ENCODE results near the gene TRPM1. TPM values are rescaled to one million over a fixed set of nuclear protein-coding genes. Genes with fewer than 3 reads are reported as not detected.
A peak's percentile ranks its signal among the peaks of the same experiment; 100 is the strongest.

TRPM1 gene
- total and polyA plus RNA-seq, 4 experiments from 2014 or later, result not detected

DNA sequence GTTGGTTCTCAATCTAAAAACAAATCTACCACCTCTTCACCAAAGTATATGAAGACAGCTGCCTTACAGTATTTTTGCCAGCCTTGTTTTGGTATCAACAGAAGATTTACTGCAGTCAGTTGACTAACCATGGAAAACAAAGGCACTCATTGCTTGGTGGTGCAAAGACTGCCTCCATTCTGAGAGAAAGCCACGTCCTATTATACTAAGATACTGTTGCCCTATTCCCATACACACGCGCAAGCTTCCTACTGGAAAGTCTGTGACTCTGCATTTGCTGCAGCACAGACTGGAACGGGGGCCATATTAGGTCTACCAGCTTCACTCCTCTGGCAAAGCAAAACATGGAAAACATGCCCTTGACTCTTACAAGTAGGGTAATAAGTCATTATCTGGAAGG lies 128.1 kb downstream of the TRPM1 start:
- H3K36me3 ChIP-seq (ENCODE audit: insufficient read depth, low read length), result peaks cover 21% of the 10 kb centered on the region
- peaks cover 36 to 58% of the 10 kb centered on the region in 2 donors for H3K36me3 Mint-ChIP-seq

DNA sequence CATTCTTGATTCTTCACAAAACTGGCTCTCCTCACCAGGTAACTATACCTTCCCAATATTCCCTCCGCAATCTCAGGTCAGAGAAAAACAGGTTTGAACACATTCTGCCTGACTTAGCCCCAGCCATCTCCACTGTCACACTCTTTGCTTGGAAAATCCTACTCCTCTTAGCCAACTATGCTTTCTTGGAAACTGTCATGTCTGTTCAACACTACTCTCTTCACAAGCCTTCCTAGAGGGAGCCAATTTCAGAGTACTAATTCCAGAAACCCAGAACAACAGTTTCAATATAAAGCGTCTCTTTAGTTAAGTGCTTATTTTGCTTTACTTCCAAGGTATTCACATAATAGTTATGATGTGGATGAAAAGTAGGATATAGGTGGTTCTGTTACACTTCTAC lies 131.8 kb downstream of the TRPM1 start:
- Histone ChIP-seq H3K27ac (ENCODE audit: low read depth, low read length) (no peak overlapping the region), H3K4me1 (ENCODE audit: insufficient read depth, low read length) (no peaks in the 10 kb centered on the region), H3K36me3 (ENCODE audit: insufficient read depth, low read length) (peaks cover 21% of the 10 kb centered on the region), H3K9me3 (ENCODE audit: control insufficient read depth in 1 of 2, low read length in 2 of 2) (no peaks in the 10 kb centered on the region), H3K4me3 (ENCODE audit: low read length in 2 of 2) (no peak overlapping the region), H3K27me3 (ENCODE audit: insufficient read depth, low read length) (no peaks in the 10 kb centered on the region)
- Mint-ChIP-seq H3K4me1 (peaks cover 2 to 19% (median 8%) of the 10 kb centered on the region in 4 donors), H3K9me3 (no peaks in the 10 kb centered on the region), H3K4me3 (no peak overlapping the region), H3K27ac (peak overlapping the region in 3 of 7 donors; percentile 25 to 80 (median 73)), H3K27me3 (no peaks in the 10 kb centered on the region), H3K36me3 (peaks cover 44 to 65% of the 10 kb centered on the region in 2 donors)
- intact Hi-C loops (cut with micrococcal nuclease), result no loop called here
- ChIA-PET CTCF (ENCODE audit: partially characterized antibody) (no interaction called here), POLR2A (ENCODE audit: partially characterized antibody) (no interaction called here)
- no peak for DNase-seq

More for the DNA sequence above, 128.1 kb downstream of the TRPM1 start:
- Mint-ChIP-seq H3K9me3 (no peaks in the 10 kb centered on the region), H3K4me3 (no peak overlapping the region), H3K27me3 (no peaks in the 10 kb centered on the region), H3K4me1 (peaks cover 8 to 18% (median 16%) of the 10 kb centered on the region in 4 donors), H3K27ac (peak overlapping the region in 1 of 7 donors; percentile 37)
- H3K4me1 ChIP-seq (ENCODE audit: insufficient read depth, low read length), result no peaks in the 10 kb centered on the region
- intact Hi-C loops (cut with micrococcal nuclease), result no loop called here
- no peak overlapping the region for H3K27ac ChIP-seq (ENCODE audit: low read depth, low read length)
- no peak for DNase-seq
- no peak overlapping the region for H3K4me3 ChIP-seq (ENCODE audit: low read length in 2 of 2)
- CTCF ChIA-PET (ENCODE audit: partially characterized antibody), result interaction anchor here (1.0 kb wide), 1 partner anchor 12 kb away, joined by 3 read pairs; no protein-coding TSS in a partner anchor
- no peaks in the 10 kb centered on the region for H3K9me3 ChIP-seq (ENCODE audit: control insufficient read depth in 1 of 2, low read length in 2 of 2)
- POLR2A ChIA-PET (ENCODE audit: partially characterized antibody), result no interaction called here
- H3K27me3 ChIP-seq (ENCODE audit: insufficient read depth, low read length), result no peaks in the 10 kb centered on the region

DNA sequence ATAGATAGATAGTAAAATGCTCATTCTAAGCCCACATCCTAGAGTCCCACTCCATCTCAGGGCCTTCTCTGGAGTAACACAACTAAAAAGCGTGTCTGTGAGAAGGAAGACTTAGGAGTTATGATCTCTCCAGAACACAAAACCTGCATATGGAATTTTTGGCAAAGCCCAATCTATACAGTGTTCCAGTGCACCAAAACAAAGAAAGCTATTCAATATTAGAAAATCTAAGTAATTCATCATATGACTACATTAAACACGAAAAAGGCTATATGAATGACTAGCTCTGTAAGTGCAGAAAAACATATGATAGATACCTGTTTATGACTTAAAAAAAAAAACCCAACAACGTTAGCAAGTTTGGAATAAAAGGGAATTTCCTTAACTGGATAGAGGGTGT lies 137.8 kb downstream of the TRPM1 start:
- no peaks in the 10 kb centered on the region for H3K27me3 Mint-ChIP-seq
- peak overlapping the region in 2 of 7 donors; percentile 35 to 60 for H3K27ac Mint-ChIP-seq
- H3K36me3 Mint-ChIP-seq, result peaks cover 43 to 69% of the 10 kb centered on the region in 2 donors
- no peaks in the 10 kb centered on the region for H3K4me1 ChIP-seq (ENCODE audit: insufficient read depth, low read length)
- intact Hi-C loops (cut with micrococcal nuclease), result no loop called here
- CTCF ChIA-PET (ENCODE audit: partially characterized antibody), result interaction anchor here (1.0 kb wide), 1 partner anchor 165 kb away, joined by 3 read pairs; no protein-coding TSS in a partner anchor
- H3K4me1 Mint-ChIP-seq, result peaks cover 10 to 15% (median 10%) of the 10 kb centered on the region in 4 donors
- POLR2A ChIA-PET (ENCODE audit: partially characterized antibody), result no interaction called here
- H3K27ac ChIP-seq (ENCODE audit: low read depth, low read length), result no peak overlapping the region
- H3K4me3 ChIP-seq (ENCODE audit: low read length in 2 of 2), result no peak overlapping the region
- H3K4me3 Mint-ChIP-seq, result no peak overlapping the region
- no peaks in the 10 kb centered on the region for H3K27me3 ChIP-seq (ENCODE audit: insufficient read depth, low read length)
- H3K9me3 ChIP-seq (ENCODE audit: control insufficient read depth in 1 of 2, low read length in 2 of 2), result no peaks in the 10 kb centered on the region
- peaks cover 0 to 2% (median 0%) of the 10 kb centered on the region in 8 donors for H3K9me3 Mint-ChIP-seq
- peaks cover 11% of the 10 kb centered on the region for H3K36me3 ChIP-seq (ENCODE audit: insufficient read depth, low read length)
- DNase-seq, result no peak

DNA sequence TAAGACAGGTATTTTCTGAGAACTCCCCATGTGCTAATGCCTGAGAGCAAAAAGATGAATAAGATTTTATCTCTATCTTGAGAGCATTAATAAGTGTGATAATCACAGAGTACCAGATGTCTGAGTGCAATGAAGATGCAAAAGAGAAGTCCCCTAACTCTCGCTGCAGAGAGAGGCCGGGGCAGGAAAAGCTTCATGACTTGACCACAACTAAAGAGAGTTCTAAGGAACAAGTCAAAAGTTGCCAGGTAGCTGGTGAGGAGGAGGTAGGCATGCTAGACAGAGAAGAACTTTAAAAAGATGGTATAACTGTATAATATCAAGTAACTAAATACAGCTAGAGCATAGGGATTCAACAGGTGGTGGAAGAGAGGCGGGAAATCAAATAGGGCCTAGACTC lies 138.9 kb downstream of the TRPM1 start:
- peak overlapping the region in 4 of 7 donors; percentile 14 to 70 (median 42) for H3K27ac Mint-ChIP-seq
- ChIA-PET CTCF (ENCODE audit: partially characterized antibody) (interaction anchor here (0.9 kb wide), 1 partner anchor 13 kb away, joined by 3 read pairs; no protein-coding TSS in a partner anchor), POLR2A (ENCODE audit: partially characterized antibody) (no interaction called here)
- Histone ChIP-seq H3K9me3 (ENCODE audit: control insufficient read depth in 1 of 2, low read length in 2 of 2) (no peaks in the 10 kb centered on the region), H3K36me3 (ENCODE audit: insufficient read depth, low read length) (peaks cover 21% of the 10 kb centered on the region), H3K27me3 (ENCODE audit: insufficient read depth, low read length) (no peaks in the 10 kb centered on the region), H3K4me1 (ENCODE audit: insufficient read depth, low read length) (no peaks in the 10 kb centered on the region), H3K4me3 (ENCODE audit: low read length in 2 of 2) (no peak overlapping the region), H3K27ac (ENCODE audit: low read depth, low read length) (no peak overlapping the region)
- H3K4me3 Mint-ChIP-seq, result no peak overlapping the region
- peaks cover 10 to 14% (median 11%) of the 10 kb centered on the region in 4 donors for H3K4me1 Mint-ChIP-seq
- DNase-seq, result no peak
- no peaks in the 10 kb centered on the region for H3K27me3 Mint-ChIP-seq
- peaks cover 0 to 2% (median 0%) of the 10 kb centered on the region in 8 donors for H3K9me3 Mint-ChIP-seq
- peaks cover 50 to 76% of the 10 kb centered on the region in 2 donors for H3K36me3 Mint-ChIP-seq
- intact Hi-C loops (cut with micrococcal nuclease), result no loop called here

DNA sequence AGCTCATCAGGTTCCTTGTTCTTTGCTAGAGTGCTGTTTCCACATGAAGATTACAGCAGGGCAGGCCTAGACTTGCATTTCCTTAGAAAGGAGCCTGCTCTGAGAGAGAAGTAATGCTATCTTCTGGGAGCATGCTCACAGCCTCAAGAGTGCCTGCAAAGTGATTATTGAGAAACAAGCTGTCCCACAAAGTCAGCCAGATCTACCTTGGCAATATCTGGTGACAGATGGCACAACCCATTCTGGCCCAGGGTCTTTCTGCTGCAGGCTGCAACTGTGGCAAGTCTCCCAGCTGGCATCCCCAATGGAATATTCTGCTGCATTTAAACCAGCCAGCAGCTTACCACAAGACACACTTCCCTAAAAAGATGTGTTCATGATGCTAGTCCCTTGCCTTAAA lies 139.4 kb downstream of the TRPM1 start:
- no peaks in the 10 kb centered on the region for H3K27me3 Mint-ChIP-seq
- H3K36me3 Mint-ChIP-seq, result peaks cover 54 to 76% of the 10 kb centered on the region in 2 donors
- peaks cover 10 to 14% (median 11%) of the 10 kb centered on the region in 4 donors for H3K4me1 Mint-ChIP-seq
- H3K9me3 Mint-ChIP-seq, result peaks cover 0 to 2% (median 0%) of the 10 kb centered on the region in 8 donors
- intact Hi-C loops (cut with micrococcal nuclease), result no loop called here
- Histone ChIP-seq H3K9me3 (ENCODE audit: control insufficient read depth in 1 of 2, low read length in 2 of 2) (no peaks in the 10 kb centered on the region), H3K27me3 (ENCODE audit: insufficient read depth, low read length) (no peaks in the 10 kb centered on the region), H3K27ac (ENCODE audit: low read depth, low read length) (no peak overlapping the region), H3K36me3 (ENCODE audit: insufficient read depth, low read length) (peaks cover 23% of the 10 kb centered on the region), H3K4me3 (ENCODE audit: low read length in 2 of 2) (no peak overlapping the region), H3K4me1 (ENCODE audit: insufficient read depth, low read length) (no peaks in the 10 kb centered on the region)
- peak overlapping the region in 2 of 7 donors; percentile 11 to 70 for H3K27ac Mint-ChIP-seq
- no peak overlapping the region for H3K4me3 Mint-ChIP-seq
- ChIA-PET POLR2A (ENCODE audit: partially characterized antibody) (no interaction called here), CTCF (ENCODE audit: partially characterized antibody) (interaction anchor here (1.1 kb wide), 1 partner anchor 15 kb away, joined by 4 read pairs; no protein-coding TSS in a partner anchor)
- DNase-seq, result no peak

DNA sequence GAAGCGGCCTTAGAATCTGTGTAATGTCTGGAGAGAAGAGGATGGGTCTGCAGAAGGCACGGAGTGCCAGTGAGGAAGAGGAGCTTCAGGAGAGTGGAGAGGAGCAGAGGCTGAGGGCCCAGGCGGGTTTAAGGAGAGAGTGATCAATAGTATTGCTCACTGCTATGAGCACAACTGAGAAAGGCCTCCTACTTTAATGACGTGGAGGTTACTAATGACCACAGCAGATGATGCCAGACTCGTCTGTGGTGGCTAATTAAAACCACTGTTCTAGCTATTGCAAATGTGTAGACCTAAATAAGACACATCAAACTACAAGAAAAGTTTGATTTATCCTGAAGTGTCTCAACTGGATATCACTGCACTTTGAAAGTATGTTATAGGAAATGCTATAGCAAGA lies 143.3 kb downstream of the TRPM1 start:
- peaks cover 46% of the 10 kb centered on the region for H3K36me3 ChIP-seq (ENCODE audit: insufficient read depth, low read length)
- H3K9me3 ChIP-seq (ENCODE audit: control insufficient read depth in 1 of 2, low read length in 2 of 2), result no peaks in the 10 kb centered on the region
- peak overlapping the region in 1 of 8 donors; percentile 15 for H3K4me3 Mint-ChIP-seq
- H3K4me3 ChIP-seq (ENCODE audit: low read length in 2 of 2), result no peak overlapping the region
- ChIA-PET CTCF (ENCODE audit: partially characterized antibody) (no interaction called here), POLR2A (ENCODE audit: partially characterized antibody) (no interaction called here)
- H3K9me3 Mint-ChIP-seq, result peaks cover 0 to 2% (median 0%) of the 10 kb centered on the region in 8 donors
- H3K27me3 Mint-ChIP-seq, result no peaks in the 10 kb centered on the region
- intact Hi-C loops (cut with micrococcal nuclease), result no loop called here
- H3K27ac ChIP-seq (ENCODE audit: low read depth, low read length), result no peak overlapping the region
- no peaks in the 10 kb centered on the region for H3K27me3 ChIP-seq (ENCODE audit: insufficient read depth, low read length)
- H3K27ac Mint-ChIP-seq, result peak overlapping the region in 1 of 7 donors; percentile 40
- DNase-seq, result no peak
- H3K4me1 ChIP-seq (ENCODE audit: insufficient read depth, low read length), result no peaks in the 10 kb centered on the region
- H3K36me3 Mint-ChIP-seq, result peaks cover 61 to 76% of the 10 kb centered on the region in 2 donors
- peaks cover 6 to 10% (median 8%) of the 10 kb centered on the region in 4 donors for H3K4me1 Mint-ChIP-seq

DNA sequence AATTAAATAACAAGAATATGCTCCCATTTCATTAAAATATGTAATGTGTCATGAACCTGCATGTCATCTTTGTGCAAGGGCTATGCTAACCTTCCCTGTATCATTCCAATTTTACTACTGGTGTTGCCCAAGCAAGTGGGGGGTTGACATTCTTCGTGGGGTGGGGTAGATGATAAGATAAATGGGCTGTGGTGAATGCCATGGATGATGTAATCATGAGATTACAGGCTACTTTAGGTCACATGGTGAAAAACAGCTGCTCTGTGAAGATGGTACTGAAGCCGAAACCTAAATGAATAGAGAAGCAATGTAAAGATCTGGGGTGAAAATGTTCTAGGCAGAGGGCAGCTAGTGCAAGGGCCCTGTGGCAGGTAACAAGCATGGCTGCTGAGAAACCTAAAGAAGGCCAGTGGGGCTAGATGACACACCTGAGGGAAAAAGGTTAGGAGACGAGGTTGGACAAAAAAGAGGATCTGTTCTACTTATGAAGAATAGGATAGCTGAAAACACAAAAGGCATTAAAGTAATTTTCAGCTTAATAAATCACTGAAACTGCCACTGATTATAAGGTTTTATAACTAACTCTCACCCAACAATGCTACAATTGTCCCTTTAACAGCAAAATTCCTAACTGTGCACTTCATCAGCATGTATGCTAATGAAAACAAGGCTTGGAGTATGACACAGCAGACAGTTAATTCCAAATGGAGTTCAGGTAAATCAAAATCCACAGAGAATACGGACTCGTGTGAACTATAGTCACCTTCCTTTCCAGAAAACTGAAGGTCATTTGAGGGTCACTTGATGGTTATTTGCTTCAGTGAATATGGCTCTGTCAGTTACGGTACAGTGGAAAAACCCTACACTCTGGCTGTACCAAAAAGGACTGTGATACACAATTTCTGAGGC lies 145.1 kb downstream of the TRPM1 start:
- Mint-ChIP-seq H3K36me3 (peaks cover 72 to 82% of the 10 kb centered on the region in 2 donors), H3K4me1 (peaks cover 0 to 3% (median 1%) of the 10 kb centered on the region in 4 donors), H3K4me3 (no peak overlapping the region), H3K27me3 (no peaks in the 10 kb centered on the region), H3K27ac (peak overlapping the region in 3 of 7 donors; percentile 46 to 67 (median 58)), H3K9me3 (no peaks in the 10 kb centered on the region)
- DNase-seq, result no peak
- ChIA-PET POLR2A (ENCODE audit: partially characterized antibody) (no interaction called here), CTCF (ENCODE audit: partially characterized antibody) (no interaction called here)
- H3K27ac ChIP-seq (ENCODE audit: low read depth, low read length), result no peak overlapping the region
- no peaks in the 10 kb centered on the region for H3K9me3 ChIP-seq (ENCODE audit: control insufficient read depth in 1 of 2, low read length in 2 of 2)
- intact Hi-C loops (cut with micrococcal nuclease), result no loop called here
- no peaks in the 10 kb centered on the region for H3K27me3 ChIP-seq (ENCODE audit: insufficient read depth, low read length)
- H3K4me3 ChIP-seq (ENCODE audit: low read length in 2 of 2), result no peak overlapping the region
- no peaks in the 10 kb centered on the region for H3K4me1 ChIP-seq (ENCODE audit: insufficient read depth, low read length)
- peaks cover 60% of the 10 kb centered on the region for H3K36me3 ChIP-seq (ENCODE audit: insufficient read depth, low read length)
